Measurements from ENCODE around the gene FFAR2.

DNA sequence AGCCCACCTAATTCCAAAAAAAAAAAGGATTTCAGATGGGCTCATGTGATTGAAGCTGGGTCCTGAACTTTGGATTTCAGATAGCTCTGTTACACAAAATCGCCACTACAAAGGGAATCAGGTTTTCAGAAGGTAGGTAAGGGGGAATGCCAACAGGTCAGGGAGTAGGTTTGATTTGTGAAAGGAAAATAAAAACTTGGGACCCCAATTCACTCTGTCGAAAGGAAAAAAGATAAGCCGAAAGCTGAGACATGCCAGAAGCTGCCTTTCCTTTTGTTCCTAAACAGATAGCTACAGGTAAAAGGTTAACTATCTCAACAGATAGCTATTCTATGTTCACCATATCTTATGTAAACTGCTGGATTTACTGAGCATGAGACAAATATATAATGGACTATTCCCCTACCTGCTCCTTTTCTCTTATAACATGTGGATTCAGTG, 38.2 kb downstream of the FFAR2 start:
- no peak for TF ChIP-seq EZH2phosphoT487 (IDR thresholded peaks at IDR 0.05; ENCODE audit: borderline replicate concordance, low read length)
- TF ChIP-seq, protein P1, sequence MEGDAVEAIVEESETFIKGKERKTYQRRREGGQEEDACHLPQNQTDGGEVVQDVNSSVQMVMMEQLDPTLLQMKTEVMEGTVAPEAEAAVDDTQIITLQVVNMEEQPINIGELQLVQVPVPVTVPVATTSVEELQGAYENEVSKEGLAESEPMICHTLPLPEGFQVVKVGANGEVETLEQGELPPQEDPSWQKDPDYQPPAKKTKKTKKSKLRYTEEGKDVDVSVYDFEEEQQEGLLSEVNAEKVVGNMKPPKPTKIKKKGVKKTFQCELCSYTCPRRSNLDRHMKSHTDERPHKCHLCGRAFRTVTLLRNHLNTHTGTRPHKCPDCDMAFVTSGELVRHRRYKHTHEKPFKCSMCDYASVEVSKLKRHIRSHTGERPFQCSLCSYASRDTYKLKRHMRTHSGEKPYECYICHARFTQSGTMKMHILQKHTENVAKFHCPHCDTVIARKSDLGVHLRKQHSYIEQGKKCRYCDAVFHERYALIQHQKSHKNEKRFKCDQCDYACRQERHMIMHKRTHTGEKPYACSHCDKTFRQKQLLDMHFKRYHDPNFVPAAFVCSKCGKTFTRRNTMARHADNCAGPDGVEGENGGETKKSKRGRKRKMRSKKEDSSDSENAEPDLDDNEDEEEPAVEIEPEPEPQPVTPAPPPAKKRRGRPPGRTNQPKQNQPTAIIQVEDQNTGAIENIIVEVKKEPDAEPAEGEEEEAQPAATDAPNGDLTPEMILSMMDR (IDR thresholded peaks at IDR 0.05; ENCODE audit: low read depth, low read length, poor library complexity, severe bottlenecking), result no peak

Measured in DOHH2 (cell line).